ENCODE data around the gene EPS8L3. TPM values are rescaled to one million over a fixed set of nuclear protein-coding genes. Genes with fewer than 3 reads are reported as not detected.
A peak's percentile ranks its signal among the peaks of the same experiment; 100 is the strongest.

The EPS8L3 gene
- total and polyA plus RNA-seq, 2 of the 4 experiments (the other 2 are of a cell fraction): not detected

DNA sequence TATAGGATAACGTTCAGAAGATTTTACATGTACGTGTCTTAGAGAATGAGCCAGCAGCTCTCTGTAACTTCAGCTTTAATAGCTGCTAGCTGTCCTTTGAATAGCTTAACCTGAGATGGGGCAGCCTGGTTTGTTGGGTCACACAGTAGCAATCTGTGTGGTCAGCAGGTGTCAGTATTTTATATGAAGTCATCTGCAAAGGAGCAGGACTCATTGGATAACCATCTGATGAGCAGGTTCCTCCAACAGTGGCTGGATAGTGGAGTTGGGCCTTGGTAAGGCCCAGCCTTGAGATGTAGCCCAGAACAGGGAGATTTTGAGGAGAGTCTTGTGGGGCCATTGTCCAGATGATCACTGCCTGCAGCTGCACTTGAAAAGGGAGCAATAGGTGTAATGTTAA, 45.2 kb downstream of the EPS8L3 start:
- Histone ChIP-seq H3K4ac (ENCODE audit: low read depth, low read length) (peak overlapping the region; percentile 79), H3K4me2 (ENCODE audit: low read depth, low read length) (no peak overlapping the region), H2BK20ac (ENCODE audit: low read depth, low read length) (peak overlapping the region; percentile 84), H2AK5ac (ENCODE audit: low read depth, low read length) (peak overlapping the region; percentile 9; the same call in 1 of the 2 replicates), H4K8ac (ENCODE audit: low read depth in 2 of 2, low read length in 2 of 2) (peak overlapping the region; percentile 4 to 50; a peak in 2 of 4 replicates), H3K14ac (replicated peaks; ENCODE audit: low read depth, low read length) (peak overlapping the region; percentile 53), H4K91ac (ENCODE audit: insufficient read depth, low read depth, low read length) (peak overlapping the region; percentile 82), H3K27ac (ENCODE audit: insufficient read depth, low read length) (peak overlapping the region; percentile 33; the same call in 1 of the 2 replicates), H2AK9ac (replicated peaks; ENCODE audit: low read depth, low read length, poor library complexity) (no peak overlapping the region), H4K5ac (ENCODE audit: low read depth, low read length) (peak overlapping the region; percentile 49), H2BK5ac (ENCODE audit: low read depth, low read length, poor library complexity, severe bottlenecking) (peak overlapping the region; percentile 66), H3K9ac (ENCODE audit: low read depth, low read length) (no peak overlapping the region), H3K18ac (ENCODE audit: low read depth, low read length) (peak overlapping the region; percentile 94), H3K4me3 (ENCODE audit: insufficient read depth, low read depth, low read length) (no peak overlapping the region), H3K27me3 (ENCODE audit: control insufficient read depth, insufficient read depth, low read length) (no peaks in the 10 kb centered on the region; the same call in 1 of the 2 replicates), H3K79me1 (ENCODE audit: low read depth in 1 of 2, low read length in 2 of 2) (no peaks in the 10 kb centered on the region), H3K36me3 (ENCODE audit: control insufficient read depth, insufficient read depth, low read length) (no peaks in the 10 kb centered on the region), H3K9me1 (ENCODE audit: insufficient read depth, low read length) (0 out of 2 replicates have a peak, but pooled peaks cover 3% of the 10 kb centered on the region), H2AFZ (replicated peaks; ENCODE audit: low read length, poor library complexity) (no peak overlapping the region), H2BK15ac (ENCODE audit: low read depth, low read length) (no peak overlapping the region; the same call in 2 of the 3 replicates), H4K20me1 (ENCODE audit: insufficient read depth, low read length) (no peaks in the 10 kb centered on the region), H3K23ac (ENCODE audit: low read depth, low read length) (no peak overlapping the region), H3K56ac (ENCODE audit: extremely low read depth, insufficient read depth, low read length) (peak overlapping the region; percentile 43; the same call in 1 of the 2 replicates), H3K4me1 (ENCODE audit: control insufficient read depth, insufficient read depth, low read length) (peaks cover 8% of the 10 kb centered on the region; the same call in 1 of the 2 replicates), H3K9me3 (ENCODE audit: control insufficient read depth, insufficient read depth, low read length) (no peaks in the 10 kb centered on the region), H2BK120ac (ENCODE audit: low read depth, low read length) (peak overlapping the region; percentile 77)
- ATAC-seq (ENCODE audit: low read depth) (no peak), DNase-seq (peak; percentile 27)
- intact Hi-C loops (cut with micrococcal nuclease): no loop called here
- in situ Hi-C loops (cut with MboI; ENCODE audit: low sequenced_read_pairs): no loop called here
- ChIA-PET POLR2A (ENCODE audit: unreplicated experiment) (no interaction called here), CTCF (no interaction called here)
- dilution Hi-C loops (cut with HindIII; ENCODE audit: low sequenced_read_pairs, unreplicated experiment): no loop called here
- no TSS peak for BruUV-seq (replicated peaks)
- TF ChIP-seq POLR2A (IDR thresholded peaks at IDR 0.05; ENCODE audit: low read depth, low read length) (no peak), BHLHE40 (IDR thresholded peaks at IDR 0.05; ENCODE audit: low read depth, low read length) (no peak), CHD1 (IDR thresholded peaks at IDR 0.05; ENCODE audit: low read depth, low read length) (no peak), RAD21 (IDR thresholded peaks at IDR 0.05; ENCODE audit: low read length) (no peak), CEBPB (IDR thresholded peaks at IDR 0.05; ENCODE audit: low read depth, low read length) (no peak)
- TF ChIP-seq, protein P1, sequence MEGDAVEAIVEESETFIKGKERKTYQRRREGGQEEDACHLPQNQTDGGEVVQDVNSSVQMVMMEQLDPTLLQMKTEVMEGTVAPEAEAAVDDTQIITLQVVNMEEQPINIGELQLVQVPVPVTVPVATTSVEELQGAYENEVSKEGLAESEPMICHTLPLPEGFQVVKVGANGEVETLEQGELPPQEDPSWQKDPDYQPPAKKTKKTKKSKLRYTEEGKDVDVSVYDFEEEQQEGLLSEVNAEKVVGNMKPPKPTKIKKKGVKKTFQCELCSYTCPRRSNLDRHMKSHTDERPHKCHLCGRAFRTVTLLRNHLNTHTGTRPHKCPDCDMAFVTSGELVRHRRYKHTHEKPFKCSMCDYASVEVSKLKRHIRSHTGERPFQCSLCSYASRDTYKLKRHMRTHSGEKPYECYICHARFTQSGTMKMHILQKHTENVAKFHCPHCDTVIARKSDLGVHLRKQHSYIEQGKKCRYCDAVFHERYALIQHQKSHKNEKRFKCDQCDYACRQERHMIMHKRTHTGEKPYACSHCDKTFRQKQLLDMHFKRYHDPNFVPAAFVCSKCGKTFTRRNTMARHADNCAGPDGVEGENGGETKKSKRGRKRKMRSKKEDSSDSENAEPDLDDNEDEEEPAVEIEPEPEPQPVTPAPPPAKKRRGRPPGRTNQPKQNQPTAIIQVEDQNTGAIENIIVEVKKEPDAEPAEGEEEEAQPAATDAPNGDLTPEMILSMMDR (conservative IDR thresholded peaks at IDR 0.05; ENCODE audit: low read depth, low read length): no peak
- TF ChIP-seq, protein P2, sequence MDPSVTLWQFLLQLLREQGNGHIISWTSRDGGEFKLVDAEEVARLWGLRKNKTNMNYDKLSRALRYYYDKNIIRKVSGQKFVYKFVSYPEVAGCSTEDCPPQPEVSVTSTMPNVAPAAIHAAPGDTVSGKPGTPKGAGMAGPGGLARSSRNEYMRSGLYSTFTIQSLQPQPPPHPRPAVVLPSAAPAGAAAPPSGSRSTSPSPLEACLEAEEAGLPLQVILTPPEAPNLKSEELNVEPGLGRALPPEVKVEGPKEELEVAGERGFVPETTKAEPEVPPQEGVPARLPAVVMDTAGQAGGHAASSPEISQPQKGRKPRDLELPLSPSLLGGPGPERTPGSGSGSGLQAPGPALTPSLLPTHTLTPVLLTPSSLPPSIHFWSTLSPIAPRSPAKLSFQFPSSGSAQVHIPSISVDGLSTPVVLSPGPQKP (IDR thresholded peaks at IDR 0.05; ENCODE audit: borderline replicate concordance, low read depth, low read length): no peak
- TF ChIP-seq, protein P3, sequence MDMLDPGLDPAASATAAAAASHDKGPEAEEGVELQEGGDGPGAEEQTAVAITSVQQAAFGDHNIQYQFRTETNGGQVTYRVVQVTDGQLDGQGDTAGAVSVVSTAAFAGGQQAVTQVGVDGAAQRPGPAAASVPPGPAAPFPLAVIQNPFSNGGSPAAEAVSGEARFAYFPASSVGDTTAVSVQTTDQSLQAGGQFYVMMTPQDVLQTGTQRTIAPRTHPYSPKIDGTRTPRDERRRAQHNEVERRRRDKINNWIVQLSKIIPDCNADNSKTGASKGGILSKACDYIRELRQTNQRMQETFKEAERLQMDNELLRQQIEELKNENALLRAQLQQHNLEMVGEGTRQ (IDR thresholded peaks at IDR 0.05; ENCODE audit: low read depth, low read length): no peak
- 90% methylated on average over 2 of the region's 2 CpGs; no CpG with 5 or more reads in 1 of the 2 experiments for WGBS, 2 experiments (ENCODE audit: extremely low coverage in 2 of 2, insufficient read length in 1 of 2)

All from IMR-90 (cell line).